Muscle of arm (tissue), 12 donors: ENCODE measurements around the gene CDKN1C. TPM values are rescaled to one million over a fixed set of nuclear protein-coding genes. Genes with fewer than 3 reads are reported as not detected.

Experiments used
- DNase-seq: peaks from one replicate; pipeline ENCODE4 v3.0.0-alpha.2; 2013
- polyA plus RNA-seq, 12 donors: library from polyadenylated mRNA; unstranded; fragments of 120-200 nt; gene quantifications; one replicate each; pipeline ENCODE4 v1.2.1, GENCODE V29; 2013; ENCODE audit not compliant: insufficient read length in 12 of 12

The CDKN1C gene
- polyA plus RNA-seq, 12 donors, result 108 to 2,783 (median 163) TPM

GRCh38 chr11:2853401-2853800, 32.2 kb downstream of the CDKN1C start:
- DNase-seq, result no peak

GRCh38 chr11:2849994-2850770, 35.4 kb downstream of the CDKN1C start:
- DNase-seq, result no peak

GRCh38 chr11:2848497-2848896, 37.1 kb downstream of the CDKN1C start:
- no peak for DNase-seq

GRCh38 chr11:2847561-2847960, 38.0 kb downstream of the CDKN1C start:
- DNase-seq, result no peak

GRCh38 chr11:2846470-2846869, 39.1 kb downstream of the CDKN1C start:
- DNase-seq, result no peak

- no peak for DNase-seq
Observed at GRCh38 chr11:2846056-2846455, 39.5 kb downstream of the CDKN1C start.

- DNase-seq, result no peak
Observed at GRCh38 chr11:2844996-2845395, 40.6 kb downstream of the CDKN1C start.

GRCh38 chr11:2844116-2844842, 41.3 kb downstream of the CDKN1C start:
- no peak for DNase-seq

GRCh38 chr11:2843551-2843950, 42.0 kb downstream of the CDKN1C start:
- no peak for DNase-seq

- DNase-seq, result no peak
Observed at GRCh38 chr11:2842876-2843275, 42.7 kb downstream of the CDKN1C start.

- no peak for DNase-seq
Observed at GRCh38 chr11:2841411-2842190, 44.0 kb downstream of the CDKN1C start.

GRCh38 chr11:2839395-2839943, 46.1 kb downstream of the CDKN1C start:
- no peak for DNase-seq

- no peak for DNase-seq
Observed at GRCh38 chr11:2838676-2839294, 46.8 kb downstream of the CDKN1C start.

- no peak for DNase-seq
Observed at GRCh38 chr11:2838091-2838490, 47.5 kb downstream of the CDKN1C start.

- no peak for DNase-seq
Observed at GRCh38 chr11:2837651-2838050, 47.9 kb downstream of the CDKN1C start.

GRCh38 chr11:2837096-2837601, 48.4 kb downstream of the CDKN1C start:
- DNase-seq, result no peak

GRCh38 chr11:2836315-2837095, 49.1 kb downstream of the CDKN1C start:
- DNase-seq, result no peak

- no peak for DNase-seq
Observed at GRCh38 chr11:2835751-2836150, 49.8 kb downstream of the CDKN1C start.

- DNase-seq, result no peak
Observed at GRCh38 chr11:2835296-2835695, 50.3 kb downstream of the CDKN1C start.

- no peak for DNase-seq
Observed at GRCh38 chr11:2834503-2835273, 50.9 kb downstream of the CDKN1C start.
